ENCODE measurements around the gene NBPF20.
"Not testable (repeated sequence)": the region's sequence is repeated elsewhere in the genome, so short reads cannot be mapped to it uniquely, and the experiment has no call there.

Gene NBPF20, protein sequence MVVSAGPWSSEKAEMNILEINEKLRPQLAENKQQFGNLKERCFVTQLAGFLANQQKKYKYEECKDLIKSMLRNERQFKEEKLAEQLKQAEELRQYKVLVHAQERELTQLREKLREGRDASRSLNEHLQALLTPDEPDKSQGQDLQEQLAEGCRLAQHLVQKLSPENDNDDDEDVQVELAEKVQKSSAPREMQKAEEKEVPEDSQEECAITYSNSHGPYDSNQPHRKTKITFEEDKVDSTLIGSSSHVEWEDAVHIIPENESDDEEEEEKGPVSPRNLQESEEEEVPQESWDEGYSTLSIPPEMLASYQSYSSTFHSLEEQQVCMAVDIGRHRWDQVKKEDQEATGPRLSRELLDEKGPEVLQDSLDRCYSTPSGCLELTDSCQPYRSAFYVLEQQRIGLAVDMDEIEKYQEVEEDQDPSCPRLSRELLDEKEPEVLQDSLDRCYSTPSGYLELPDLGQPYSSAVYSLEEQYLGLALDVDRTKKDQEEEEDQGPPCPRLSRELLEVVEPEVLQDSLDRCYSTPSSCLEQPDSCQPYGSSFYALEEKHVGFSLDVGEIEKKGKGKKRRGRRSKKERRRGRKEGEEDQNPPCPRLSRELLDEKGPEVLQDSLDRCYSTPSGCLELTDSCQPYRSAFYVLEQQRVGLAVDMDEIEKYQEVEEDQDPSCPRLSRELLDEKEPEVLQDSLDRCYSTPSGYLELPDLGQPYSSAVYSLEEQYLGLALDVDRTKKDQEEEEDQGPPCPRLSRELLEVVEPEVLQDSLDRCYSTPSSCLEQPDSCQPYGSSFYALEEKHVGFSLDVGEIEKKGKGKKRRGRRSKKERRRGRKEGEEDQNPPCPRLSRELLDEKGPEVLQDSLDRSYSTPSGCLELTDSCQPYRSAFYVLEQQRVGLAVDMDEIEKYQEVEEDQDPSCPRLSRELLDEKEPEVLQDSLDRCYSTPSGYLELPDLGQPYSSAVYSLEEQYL (N-terminal part only)

DNA sequence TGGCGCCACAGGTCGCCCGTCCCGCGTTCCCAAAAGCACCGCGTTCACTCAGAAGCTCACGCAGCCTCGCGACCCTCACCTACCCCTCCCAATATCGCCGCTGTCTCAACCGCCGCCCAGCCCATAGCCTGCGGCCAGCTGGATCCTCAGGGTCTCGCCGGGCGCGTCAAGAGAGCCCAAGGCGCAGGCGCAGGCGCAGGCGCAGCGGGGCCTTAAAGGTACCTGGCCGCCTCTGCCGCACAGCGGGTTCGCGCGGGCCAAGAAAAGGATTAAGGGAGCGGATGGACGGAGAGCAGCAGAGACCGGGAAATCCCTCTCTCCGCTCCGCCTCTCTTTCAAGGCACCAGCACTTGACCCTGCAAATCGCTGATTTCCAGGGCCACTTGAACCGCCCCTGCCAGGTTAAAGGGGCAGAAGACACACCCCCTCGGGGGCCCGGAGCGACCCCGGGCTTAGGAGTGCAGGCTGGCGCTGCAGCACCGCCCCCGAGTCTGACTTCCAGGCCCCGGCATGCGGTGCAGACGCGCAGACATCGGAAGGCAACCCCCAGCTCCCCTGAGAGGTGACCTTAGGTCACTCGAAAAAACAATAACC lies at the start of gene NBPF20:
Gene NBPF20, minus strand, starts transcription at position 168 of the 594 bp plus-strand sequence. CDS start 20,331 bp downstream, outside the sequence.
- DNase-seq, result peak; percentile 83
- peak within 1 kb of the TSS; percentile 84 for H3K27ac Mint-ChIP-seq
- H3K36me3 Mint-ChIP-seq (ENCODE audit: low read depth), result peaks cover 10% of the 10 kb centered on the region
- H3K4me3 Mint-ChIP-seq, result peak within 1 kb of the TSS; percentile 89
- H3K4me1 Mint-ChIP-seq, result peaks cover 11% of the 10 kb centered on the region
- H3K9me3 Mint-ChIP-seq, result peaks cover 16% of the 10 kb centered on the region
- H3K27me3 Mint-ChIP-seq, result peaks cover 42% of the 10 kb centered on the region
- peak; percentile 98 for ATAC-seq

DNA sequence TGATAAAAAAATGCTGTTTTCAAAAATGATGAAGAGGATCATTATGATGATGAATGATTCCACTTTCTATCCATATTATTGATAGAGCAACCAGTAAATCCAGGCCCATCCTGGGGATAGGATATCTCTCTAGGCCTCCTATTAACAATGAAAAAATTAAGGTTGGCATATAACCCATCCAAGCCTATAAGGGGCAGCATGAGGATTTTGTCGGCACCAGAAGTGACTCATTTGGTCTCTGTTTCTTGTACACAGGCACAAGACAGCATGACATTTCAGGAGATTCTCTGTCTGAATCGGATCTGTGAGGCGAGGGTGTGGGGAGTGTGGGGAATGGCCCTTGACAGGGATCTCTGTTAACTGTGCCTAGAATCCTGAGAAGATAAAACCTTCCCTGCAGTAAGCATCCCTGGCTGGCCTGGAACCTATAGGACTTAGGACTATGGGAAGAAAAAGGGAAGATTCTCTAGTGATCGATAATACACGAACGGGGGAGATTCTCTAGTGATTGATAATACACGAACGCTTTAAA lies 49.5 kb upstream of the NBPF20 start:
- Mint-ChIP-seq H3K27ac (peak overlapping the region; percentile 92), H3K27me3 (peaks cover 18% of the 10 kb centered on the region), H3K4me3 (peak overlapping the region; percentile 82)
- DNase-seq; H3K9me3 Mint-ChIP-seq; H3K4me1 Mint-ChIP-seq; H3K36me3 Mint-ChIP-seq (ENCODE audit: low read depth): not testable (repeated sequence)
- peak; percentile 48 for ATAC-seq

DNA sequence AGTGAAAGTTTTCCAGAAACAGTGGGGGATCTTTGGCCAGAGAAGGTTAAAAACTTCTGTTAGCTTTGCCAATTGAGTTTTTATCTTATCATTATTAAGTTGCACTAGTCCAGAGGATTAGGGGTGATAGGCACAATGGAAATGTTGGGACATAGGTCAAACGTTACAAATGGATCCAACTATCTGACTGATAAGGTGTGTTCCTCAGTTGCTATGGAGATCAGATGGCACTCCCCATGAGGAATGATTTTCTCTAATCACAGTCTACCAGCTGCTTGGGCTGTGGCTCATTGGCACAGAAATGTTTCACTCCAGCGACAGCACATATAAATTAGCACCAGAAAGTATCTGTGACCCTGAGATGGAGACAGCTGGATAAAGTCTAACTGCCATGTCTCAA lies 47.3 kb upstream of the NBPF20 start:
- DNase-seq; H3K27ac Mint-ChIP-seq; H3K4me3 Mint-ChIP-seq; H3K9me3 Mint-ChIP-seq; ATAC-seq; H3K4me1 Mint-ChIP-seq; H3K36me3 Mint-ChIP-seq (ENCODE audit: low read depth): not testable (repeated sequence)
- peaks cover 18% of the 10 kb centered on the region for H3K27me3 Mint-ChIP-seq

DNA sequence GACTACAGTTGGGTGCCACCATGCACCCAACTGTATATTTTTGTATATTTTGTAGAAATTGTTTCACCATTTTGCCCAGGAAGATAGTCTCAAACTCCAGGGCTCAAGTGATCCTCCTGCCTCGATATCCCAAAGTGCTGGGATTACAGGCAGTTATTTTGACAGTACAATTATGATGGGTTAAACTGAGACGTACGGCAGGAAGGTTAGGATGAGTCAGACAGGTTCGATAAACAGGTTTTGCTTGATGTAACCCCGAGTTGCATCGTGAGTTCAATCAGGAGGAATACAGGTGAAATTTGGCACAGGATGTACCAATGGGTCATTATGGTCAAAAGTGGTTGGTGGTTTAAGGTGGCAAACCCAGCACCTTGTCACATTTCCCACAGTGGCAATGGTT lies 46.0 kb upstream of the NBPF20 start:
- H3K27ac Mint-ChIP-seq; H3K4me3 Mint-ChIP-seq; H3K9me3 Mint-ChIP-seq; H3K4me1 Mint-ChIP-seq; ATAC-seq; DNase-seq; H3K36me3 Mint-ChIP-seq (ENCODE audit: low read depth): not testable (repeated sequence)
- H3K27me3 Mint-ChIP-seq, result peaks cover 18% of the 10 kb centered on the region

DNA sequence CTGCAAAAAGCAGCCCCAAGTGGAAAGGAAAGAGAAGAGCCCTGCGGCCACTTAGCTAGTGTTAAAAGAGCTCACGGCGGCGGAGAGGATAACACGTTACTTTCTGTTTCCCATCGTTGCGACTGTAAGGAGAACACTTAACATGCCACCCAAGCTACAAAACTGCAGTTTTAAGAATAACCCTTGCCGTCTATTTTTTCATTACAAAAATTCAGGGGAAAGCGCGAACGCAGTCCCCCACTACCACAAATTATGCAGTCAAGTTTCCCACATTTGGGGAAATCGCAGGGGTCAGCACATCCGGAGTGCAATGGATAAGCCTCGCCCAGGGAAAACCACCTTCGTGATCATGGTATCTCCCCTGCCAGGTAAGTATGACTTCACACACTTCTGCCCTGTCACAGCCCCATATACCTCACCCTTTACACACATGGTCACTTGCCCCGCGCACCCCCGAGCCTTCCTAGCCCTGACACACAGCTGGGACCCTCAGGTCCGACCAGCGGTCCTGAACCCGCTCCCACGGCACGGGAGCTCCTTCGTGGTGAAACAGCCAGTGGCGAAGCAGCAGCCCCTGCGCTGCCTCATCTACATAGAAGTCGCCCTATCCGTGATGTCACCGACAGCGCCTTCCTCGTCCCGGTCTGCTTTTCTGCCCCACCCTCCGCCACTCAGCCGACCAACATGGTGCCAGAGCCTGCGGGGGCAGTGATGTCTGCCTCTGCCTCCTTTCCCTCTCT lies 40.2 kb upstream of the NBPF20 start:
- H3K27ac Mint-ChIP-seq, result peak overlapping the region; percentile 95
- DNase-seq (peak; percentile 83), ATAC-seq (peak; percentile 93)
- not testable (repeated sequence) for H3K9me3 Mint-ChIP-seq; H3K27me3 Mint-ChIP-seq; H3K36me3 Mint-ChIP-seq (ENCODE audit: low read depth); H3K4me1 Mint-ChIP-seq
- peak overlapping the region; percentile 76 for H3K4me3 Mint-ChIP-seq

DNA sequence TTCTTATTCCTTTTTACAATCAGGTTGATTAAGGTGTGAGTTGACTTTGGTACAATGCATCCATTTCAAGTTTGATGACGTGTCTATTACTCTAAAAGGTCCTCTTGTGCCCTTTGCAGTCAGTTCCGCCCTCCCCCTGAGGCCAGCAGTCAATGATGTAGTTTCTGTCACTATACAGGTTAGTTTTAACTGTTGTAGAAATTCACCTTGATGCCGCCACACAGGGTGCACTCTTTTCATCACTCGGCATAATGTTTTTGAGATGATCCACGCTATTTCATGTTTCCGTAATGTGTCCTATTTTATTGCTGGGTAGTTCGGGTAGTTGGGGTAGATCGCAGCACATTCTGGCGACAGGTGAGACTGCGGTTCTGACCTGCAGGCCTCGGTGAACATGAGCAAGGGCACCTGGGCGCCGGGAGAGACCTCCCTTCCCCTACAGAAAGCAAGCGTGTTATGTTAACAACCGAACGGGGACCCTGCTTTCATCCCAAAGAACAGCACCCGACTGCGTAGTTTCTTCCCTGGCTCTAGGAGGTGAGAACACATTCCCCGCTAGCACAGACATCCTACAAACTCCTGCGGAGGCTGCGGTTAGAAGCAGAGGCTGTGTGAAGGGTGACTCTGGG lies 39.4 kb upstream of the NBPF20 start:
- H3K4me1 Mint-ChIP-seq; H3K9me3 Mint-ChIP-seq; H3K27me3 Mint-ChIP-seq; DNase-seq; H3K36me3 Mint-ChIP-seq (ENCODE audit: low read depth): not testable (repeated sequence)
- Mint-ChIP-seq H3K27ac (peak overlapping the region; percentile 95), H3K4me3 (peak overlapping the region; percentile 76)
- ATAC-seq, result peak; percentile 17

DNA sequence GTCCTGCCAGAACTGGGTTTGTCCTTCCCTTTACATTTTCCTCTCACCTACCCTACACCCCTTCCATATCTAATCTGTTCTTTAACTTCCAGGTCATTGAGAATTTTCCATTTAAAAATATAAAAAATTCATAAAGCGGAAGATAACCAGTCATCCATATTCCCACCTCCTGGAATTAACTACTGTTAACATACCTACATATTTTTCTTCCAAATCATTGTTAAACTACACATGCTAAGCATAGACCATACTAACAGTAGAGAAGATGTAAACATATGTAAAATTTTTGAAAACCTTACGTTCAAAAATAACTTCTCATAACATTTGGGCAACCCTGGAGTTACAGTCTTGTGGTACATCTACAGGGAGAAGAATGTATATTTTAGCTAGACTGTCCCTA lies 38.6 kb upstream of the NBPF20 start:
- H3K36me3 Mint-ChIP-seq (ENCODE audit: low read depth); ATAC-seq; H3K4me1 Mint-ChIP-seq; H3K9me3 Mint-ChIP-seq; H3K27ac Mint-ChIP-seq; H3K4me3 Mint-ChIP-seq; DNase-seq: not testable (repeated sequence)
- H3K27me3 Mint-ChIP-seq, result peaks cover 11% of the 10 kb centered on the region

DNA sequence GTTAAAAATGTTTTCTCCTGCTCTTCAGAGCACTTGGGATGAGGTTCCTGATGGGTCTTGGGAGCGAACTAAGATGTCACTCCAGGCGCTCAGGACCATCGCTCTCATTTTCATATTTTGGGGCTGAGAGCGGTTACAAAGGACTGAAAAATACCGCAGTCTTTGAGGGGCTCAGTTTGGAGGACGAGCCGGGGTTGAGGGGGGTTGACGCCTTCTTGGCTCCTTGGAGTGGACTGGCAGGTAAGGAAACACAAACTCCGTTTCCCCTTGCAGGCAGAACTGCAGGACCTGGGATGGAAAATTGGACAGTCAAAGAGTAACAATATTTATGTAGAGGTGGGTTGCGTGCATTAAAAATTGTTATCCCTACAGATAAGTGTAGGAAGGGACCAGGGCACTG lies 35.3 kb upstream of the NBPF20 start:
- H3K27me3 Mint-ChIP-seq, result peaks cover 17% of the 10 kb centered on the region
- H3K27ac Mint-ChIP-seq; H3K4me1 Mint-ChIP-seq; H3K9me3 Mint-ChIP-seq; H3K4me3 Mint-ChIP-seq; H3K36me3 Mint-ChIP-seq (ENCODE audit: low read depth); ATAC-seq; DNase-seq: not testable (repeated sequence)

DNA sequence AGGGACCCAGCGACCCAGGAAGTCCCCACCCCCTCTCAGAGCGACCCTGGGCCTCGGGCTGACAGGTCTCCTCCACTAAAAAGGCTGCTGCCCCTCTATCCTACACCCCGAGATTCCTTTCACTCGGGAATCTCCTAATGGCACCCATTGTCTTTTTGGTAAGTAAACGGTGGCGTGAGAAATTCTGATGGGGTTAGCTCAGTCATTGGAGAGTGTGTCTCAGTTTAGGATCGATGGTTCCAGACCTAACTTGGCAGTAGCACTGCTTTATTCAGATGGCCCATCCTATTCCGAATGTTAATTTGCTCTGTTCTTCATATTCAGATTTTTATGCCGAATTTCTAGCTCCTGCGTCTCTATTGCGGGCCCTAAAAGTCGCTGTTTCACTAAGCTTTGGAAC lies 34.6 kb upstream of the NBPF20 start:
- peaks cover 23% of the 10 kb centered on the region for H3K27me3 Mint-ChIP-seq
- DNase-seq; H3K9me3 Mint-ChIP-seq; H3K36me3 Mint-ChIP-seq (ENCODE audit: low read depth); H3K4me1 Mint-ChIP-seq; ATAC-seq; H3K27ac Mint-ChIP-seq; H3K4me3 Mint-ChIP-seq: not testable (repeated sequence)

DNA sequence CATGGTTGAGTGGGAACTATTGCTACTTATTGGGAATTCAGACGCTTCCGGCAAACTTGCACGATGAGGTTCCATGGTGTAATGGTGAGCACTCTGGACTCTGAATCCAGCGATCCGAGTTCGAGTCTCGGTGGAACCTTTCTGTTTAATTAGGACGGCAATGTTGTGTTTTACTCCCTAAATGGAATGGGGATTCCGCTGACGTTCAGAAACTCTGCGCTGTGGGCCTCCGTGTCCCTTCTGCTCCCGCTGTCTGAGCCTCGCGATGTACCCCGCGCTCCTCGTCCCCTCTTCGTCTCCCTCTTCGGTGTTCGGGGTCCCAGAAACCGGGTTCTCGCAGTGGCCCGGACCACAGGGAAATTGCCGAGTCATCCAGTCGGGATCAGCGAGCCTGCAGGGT lies 34.2 kb upstream of the NBPF20 start:
- not testable (repeated sequence) for DNase-seq; H3K27ac Mint-ChIP-seq; H3K9me3 Mint-ChIP-seq; H3K36me3 Mint-ChIP-seq (ENCODE audit: low read depth); H3K4me1 Mint-ChIP-seq; H3K4me3 Mint-ChIP-seq
- peaks cover 26% of the 10 kb centered on the region for H3K27me3 Mint-ChIP-seq
- ATAC-seq, result peak; percentile 88

DNA sequence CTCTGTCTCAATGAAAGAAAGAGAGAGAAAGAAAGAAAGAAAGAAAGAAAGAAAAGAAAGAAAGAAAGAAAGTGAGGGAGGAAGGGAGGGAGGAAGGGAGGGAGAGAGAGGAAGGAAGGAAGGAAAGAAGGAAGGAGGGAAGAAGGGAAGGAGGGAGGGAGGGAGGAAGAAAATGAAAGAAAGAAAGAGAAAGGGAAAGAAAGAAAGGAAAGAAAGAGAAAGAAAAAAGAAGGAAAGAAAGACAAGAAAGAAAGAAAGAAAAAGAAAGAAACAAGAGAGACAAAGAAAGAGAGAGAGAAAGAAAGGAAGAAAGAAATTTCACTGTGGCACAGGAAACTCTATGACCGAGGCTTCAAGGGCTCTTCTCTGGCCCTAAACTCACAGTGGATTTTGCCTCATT lies 33.7 kb upstream of the NBPF20 start:
- H3K4me1 Mint-ChIP-seq; H3K9me3 Mint-ChIP-seq; ATAC-seq; H3K36me3 Mint-ChIP-seq (ENCODE audit: low read depth); DNase-seq; H3K27ac Mint-ChIP-seq; H3K4me3 Mint-ChIP-seq: not testable (repeated sequence)
- peaks cover 28% of the 10 kb centered on the region for H3K27me3 Mint-ChIP-seq

DNA sequence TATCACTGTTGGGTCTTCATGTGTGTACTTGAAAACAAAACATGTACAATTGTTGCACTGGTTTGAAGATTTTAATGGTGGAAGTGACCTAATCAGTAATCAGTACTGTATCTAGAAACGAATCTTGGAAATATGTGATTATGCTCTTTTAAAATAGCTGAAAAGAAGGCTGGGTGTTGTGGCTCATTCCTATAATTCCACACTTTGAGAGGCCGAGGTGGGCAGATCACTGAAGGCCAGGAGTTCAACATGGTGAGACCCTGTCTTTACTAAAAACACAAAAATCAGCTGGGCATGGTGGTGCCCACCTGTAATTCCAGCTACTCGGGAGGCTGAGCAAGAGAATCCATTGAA lies 29.4 kb upstream of the NBPF20 start:
- not testable (repeated sequence) for H3K36me3 Mint-ChIP-seq (ENCODE audit: low read depth); H3K4me1 Mint-ChIP-seq

DNA sequence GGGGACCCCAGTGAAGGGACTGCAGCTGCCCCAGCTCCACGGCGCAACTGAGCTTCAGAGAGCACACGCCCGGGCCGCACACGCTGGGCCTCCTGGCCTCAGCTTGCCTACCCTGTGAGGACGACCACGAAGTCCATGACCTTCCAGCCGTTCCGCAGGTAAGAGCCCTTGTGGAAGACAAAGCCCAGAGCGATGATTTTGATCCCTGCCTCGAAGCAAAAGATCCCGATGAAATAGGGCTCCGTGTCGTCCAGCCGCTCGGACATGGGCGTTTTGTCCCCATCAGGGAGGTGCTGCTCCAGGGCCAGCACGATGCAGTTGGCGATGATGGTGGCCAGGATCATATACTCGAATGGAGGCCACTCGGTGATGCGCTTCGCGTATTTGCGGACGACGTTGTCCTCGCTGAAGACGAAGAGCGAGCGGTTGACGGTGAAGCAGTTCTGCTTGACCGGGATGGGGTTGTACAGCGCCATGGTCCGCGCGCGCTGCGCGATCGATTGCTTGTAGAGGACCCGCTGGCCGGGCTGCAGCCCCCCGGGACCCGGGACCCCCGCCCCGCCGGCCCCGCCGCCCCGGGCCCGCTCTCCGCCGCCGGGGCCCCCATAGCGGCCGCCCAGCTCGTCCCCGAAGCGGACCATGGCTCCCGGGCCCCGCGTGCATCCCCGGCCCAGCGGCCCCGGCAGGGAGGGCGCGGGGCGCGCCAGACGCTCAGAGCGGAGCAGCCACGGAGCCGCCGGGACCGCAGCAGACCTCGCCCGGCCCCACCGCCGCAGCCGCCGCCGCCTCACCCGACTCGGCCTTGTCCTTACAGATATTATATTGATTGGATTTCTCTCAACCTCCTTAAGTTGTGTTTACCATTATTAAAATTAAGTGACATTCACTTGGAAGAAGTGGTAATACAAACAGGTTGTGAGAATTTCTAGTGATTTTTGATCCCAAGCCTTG lies 28.7 kb upstream of the NBPF20 start:
- ATAC-seq; H3K4me3 Mint-ChIP-seq; H3K27ac Mint-ChIP-seq; H3K9me3 Mint-ChIP-seq; DNase-seq; H3K4me1 Mint-ChIP-seq; H3K36me3 Mint-ChIP-seq (ENCODE audit: low read depth): not testable (repeated sequence)
- H3K27me3 Mint-ChIP-seq, result peaks cover 28% of the 10 kb centered on the region

More for the DNA sequence above, 29.4 kb upstream of the NBPF20 start:
- H3K27me3 Mint-ChIP-seq, result peaks cover 29% of the 10 kb centered on the region
- not testable (repeated sequence) for H3K4me3 Mint-ChIP-seq, H3K9me3 Mint-ChIP-seq, H3K27ac Mint-ChIP-seq, ATAC-seq, DNase-seq

Data from activated naive CD8-positive, alpha-beta T cell treated with anti-CD3 and anti-CD28 coated beads, Interleukin-2, amount 50 U/mL, for 24 hours (primary cell).